ENCODE measurements around the gene PSME4. TPM values are rescaled to one million over a fixed set of nuclear protein-coding genes. Genes with fewer than 3 reads are reported as not detected.

PSME4 gene
- total RNA-seq, 1 donor from 2014 or later, result 63.9 TPM

DNA sequence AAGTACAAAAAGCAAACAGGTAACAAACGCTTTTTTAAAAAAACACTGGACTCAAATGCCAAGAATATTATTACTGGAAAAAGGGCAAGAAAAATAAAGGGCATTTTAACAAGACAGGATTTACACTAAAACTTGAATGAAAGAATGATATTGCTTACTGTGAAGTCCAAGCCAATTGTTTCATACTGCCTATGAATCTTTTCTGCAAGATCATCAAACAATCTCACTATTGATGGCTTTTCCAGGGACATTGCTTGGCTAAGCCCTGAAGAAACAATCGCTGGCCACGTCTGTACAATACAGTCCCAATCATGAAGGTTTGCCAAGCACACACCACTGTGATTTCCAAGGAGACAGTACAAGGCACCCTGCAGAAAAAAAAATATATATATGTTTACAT lies 69.6 kb downstream of the PSME4 start:
- H3K4me1 Mint-ChIP-seq (ENCODE audit: low read depth), result peaks cover 25% of the 10 kb centered on the region
- no peak overlapping the region for H3K4me3 Mint-ChIP-seq (ENCODE audit: low read depth)
- no peaks in the 10 kb centered on the region for H3K27me3 Mint-ChIP-seq
- peak overlapping the region; percentile 81 for H3K27ac Mint-ChIP-seq
- no peak for DNase-seq (ENCODE audit: low spot score, unreplicated experiment)
- H3K36me3 Mint-ChIP-seq (ENCODE audit: insufficient read depth), result peaks cover 33% of the 10 kb centered on the region
- no peaks in the 10 kb centered on the region for H3K9me3 Mint-ChIP-seq (ENCODE audit: low read depth)
- TF ChIP-seq, protein P1, sequence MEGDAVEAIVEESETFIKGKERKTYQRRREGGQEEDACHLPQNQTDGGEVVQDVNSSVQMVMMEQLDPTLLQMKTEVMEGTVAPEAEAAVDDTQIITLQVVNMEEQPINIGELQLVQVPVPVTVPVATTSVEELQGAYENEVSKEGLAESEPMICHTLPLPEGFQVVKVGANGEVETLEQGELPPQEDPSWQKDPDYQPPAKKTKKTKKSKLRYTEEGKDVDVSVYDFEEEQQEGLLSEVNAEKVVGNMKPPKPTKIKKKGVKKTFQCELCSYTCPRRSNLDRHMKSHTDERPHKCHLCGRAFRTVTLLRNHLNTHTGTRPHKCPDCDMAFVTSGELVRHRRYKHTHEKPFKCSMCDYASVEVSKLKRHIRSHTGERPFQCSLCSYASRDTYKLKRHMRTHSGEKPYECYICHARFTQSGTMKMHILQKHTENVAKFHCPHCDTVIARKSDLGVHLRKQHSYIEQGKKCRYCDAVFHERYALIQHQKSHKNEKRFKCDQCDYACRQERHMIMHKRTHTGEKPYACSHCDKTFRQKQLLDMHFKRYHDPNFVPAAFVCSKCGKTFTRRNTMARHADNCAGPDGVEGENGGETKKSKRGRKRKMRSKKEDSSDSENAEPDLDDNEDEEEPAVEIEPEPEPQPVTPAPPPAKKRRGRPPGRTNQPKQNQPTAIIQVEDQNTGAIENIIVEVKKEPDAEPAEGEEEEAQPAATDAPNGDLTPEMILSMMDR (IDR thresholded peaks at IDR 0.05; ENCODE audit: unreplicated experiment), result no peak

DNA sequence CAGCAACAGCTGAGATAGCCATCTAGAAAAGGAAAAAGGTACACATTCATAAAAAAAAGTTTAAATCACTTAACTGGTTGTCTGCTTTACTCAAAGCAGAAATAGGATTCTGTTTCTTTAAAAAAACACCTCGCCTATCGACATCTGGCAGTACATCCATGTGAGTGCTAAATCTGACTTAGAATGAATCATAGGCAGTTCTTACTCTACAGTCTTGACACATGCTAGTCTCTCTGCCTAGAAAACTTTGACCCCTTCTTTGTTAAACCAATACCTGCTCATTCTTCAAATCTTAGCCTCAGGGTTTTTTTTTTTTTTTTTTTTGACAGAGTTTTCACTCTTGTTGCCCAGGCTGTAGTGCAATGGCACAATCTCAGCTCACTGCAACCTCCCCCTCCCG lies 73.9 kb downstream of the PSME4 start:
- H3K4me3 Mint-ChIP-seq (ENCODE audit: low read depth), result no peak overlapping the region
- H3K27me3 Mint-ChIP-seq, result no peaks in the 10 kb centered on the region
- peaks cover 39% of the 10 kb centered on the region for H3K36me3 Mint-ChIP-seq (ENCODE audit: insufficient read depth)
- H3K4me1 Mint-ChIP-seq (ENCODE audit: low read depth), result peaks cover 23% of the 10 kb centered on the region
- no peaks in the 10 kb centered on the region for H3K9me3 Mint-ChIP-seq (ENCODE audit: low read depth)
- H3K27ac Mint-ChIP-seq, result peak overlapping the region; percentile 84
- TF ChIP-seq, protein P1 (IDR thresholded peaks at IDR 0.05; ENCODE audit: unreplicated experiment), result no peak
- no peak for DNase-seq (ENCODE audit: low spot score, unreplicated experiment)

DNA sequence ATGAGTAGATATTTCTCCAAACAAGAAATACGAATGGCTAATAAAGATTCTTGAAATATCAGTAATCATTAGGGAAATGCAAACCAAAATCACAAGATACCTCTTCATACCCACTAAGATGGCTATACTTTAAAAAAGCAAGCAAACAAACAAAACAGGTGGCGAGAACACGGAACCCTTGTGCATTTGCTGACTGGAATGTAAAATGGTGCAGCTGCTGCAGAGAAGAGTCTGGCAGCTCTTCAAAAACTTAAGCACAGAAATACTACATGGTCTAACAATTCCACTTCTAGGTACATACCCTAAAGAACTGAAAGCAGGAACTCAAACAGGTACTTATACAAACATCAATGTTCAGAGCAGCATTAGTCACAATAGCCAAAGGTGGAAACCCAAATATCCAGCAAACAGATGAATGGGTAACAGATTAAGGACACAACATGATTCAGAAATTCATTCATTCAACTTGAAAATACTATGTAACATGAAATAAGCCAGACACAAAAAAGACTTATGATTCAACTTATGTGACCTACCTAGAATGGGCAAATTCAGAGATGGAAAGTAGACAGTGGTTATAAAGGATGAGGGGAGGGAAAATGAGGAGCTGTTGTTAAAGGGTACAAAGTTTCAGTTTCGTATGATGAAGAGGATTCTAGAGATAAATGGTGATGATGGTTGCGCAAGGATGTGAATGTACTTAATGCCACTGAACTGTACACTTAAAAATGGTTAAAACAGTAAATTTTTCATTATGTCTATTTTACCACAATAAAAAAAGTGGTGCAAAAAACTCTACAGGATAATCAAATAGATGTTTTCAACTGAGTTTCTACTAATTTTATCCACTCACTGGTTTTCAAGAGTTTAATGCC lies 84.2 kb downstream of the PSME4 start:
- H3K4me3 Mint-ChIP-seq (ENCODE audit: low read depth), result no peak overlapping the region
- H3K27me3 Mint-ChIP-seq, result no peaks in the 10 kb centered on the region
- H3K27ac Mint-ChIP-seq, result peak overlapping the region; percentile 4
- no peak for DNase-seq (ENCODE audit: low spot score, unreplicated experiment)
- TF ChIP-seq, protein P1 (IDR thresholded peaks at IDR 0.05; ENCODE audit: unreplicated experiment), result no peak
- H3K9me3 Mint-ChIP-seq (ENCODE audit: low read depth), result no peaks in the 10 kb centered on the region
- H3K4me1 Mint-ChIP-seq (ENCODE audit: low read depth), result no peaks in the 10 kb centered on the region
- H3K36me3 Mint-ChIP-seq (ENCODE audit: insufficient read depth), result peaks cover 30% of the 10 kb centered on the region

DNA sequence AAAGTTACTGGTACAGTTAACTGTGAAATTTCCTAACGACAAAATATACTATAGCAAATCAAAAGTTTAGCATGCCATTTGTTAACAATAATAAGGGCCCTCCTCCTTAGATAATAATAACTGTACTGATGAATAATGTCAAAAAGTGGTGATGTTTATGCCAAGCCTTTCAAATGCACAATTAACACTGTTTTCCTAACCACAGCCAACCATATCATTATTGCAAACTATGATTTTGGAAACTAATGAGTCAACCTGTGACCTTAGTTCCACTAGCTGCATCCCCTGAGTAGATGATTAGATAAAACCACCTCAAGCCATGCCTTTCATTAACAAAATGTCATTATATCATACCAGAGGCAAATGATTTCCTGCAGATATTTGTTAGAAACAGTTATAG lies 85.9 kb downstream of the PSME4 start:
- no peaks in the 10 kb centered on the region for H3K4me1 Mint-ChIP-seq (ENCODE audit: low read depth)
- TF ChIP-seq, protein P1 (IDR thresholded peaks at IDR 0.05; ENCODE audit: unreplicated experiment), result no peak
- no peaks in the 10 kb centered on the region for H3K9me3 Mint-ChIP-seq (ENCODE audit: low read depth)
- H3K27ac Mint-ChIP-seq, result no peak overlapping the region
- H3K27me3 Mint-ChIP-seq, result no peaks in the 10 kb centered on the region
- H3K4me3 Mint-ChIP-seq (ENCODE audit: low read depth), result no peak overlapping the region
- no peak for DNase-seq (ENCODE audit: low spot score, unreplicated experiment)
- peaks cover 28% of the 10 kb centered on the region for H3K36me3 Mint-ChIP-seq (ENCODE audit: insufficient read depth)

DNA sequence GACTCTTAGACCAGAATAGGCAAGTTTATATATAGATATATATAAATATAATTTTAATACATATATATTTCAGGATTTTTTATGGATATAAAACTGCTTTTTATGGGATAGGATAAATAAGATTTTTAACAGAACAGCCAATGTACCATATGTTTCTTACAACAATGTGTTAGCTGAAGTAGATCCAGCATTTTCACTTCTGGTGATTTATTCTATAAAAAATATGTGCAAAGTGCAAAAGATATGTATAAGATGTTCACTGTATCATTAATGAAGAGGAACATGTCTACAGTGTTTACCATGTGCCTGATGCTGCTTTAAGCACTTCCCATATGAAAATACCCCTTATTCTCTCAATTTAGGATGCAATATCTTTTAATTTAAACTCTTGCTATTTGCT lies 88.8 kb downstream of the PSME4 start:
- TF ChIP-seq, protein P1 (IDR thresholded peaks at IDR 0.05; ENCODE audit: unreplicated experiment), result no peak
- DNase-seq (ENCODE audit: low spot score, unreplicated experiment), result no peak
- Mint-ChIP-seq H3K4me3 (ENCODE audit: low read depth) (no peak overlapping the region), H3K4me1 (ENCODE audit: low read depth) (no peaks in the 10 kb centered on the region), H3K9me3 (ENCODE audit: low read depth) (no peaks in the 10 kb centered on the region), H3K27me3 (no peaks in the 10 kb centered on the region), H3K27ac (no peak overlapping the region), H3K36me3 (ENCODE audit: insufficient read depth) (peaks cover 31% of the 10 kb centered on the region)

Data from progenitor cell of endocrine pancreas (in vitro differentiated cells).